ENCODE data around the gene TAF11L3.
"Not testable (repeated sequence)": the region's sequence is repeated elsewhere in the genome, so short reads cannot be mapped to it uniquely, and the experiment has no call there.

- TF ChIP-seq CTCF (IDR thresholded peaks at IDR 0.05; ENCODE audit: low read depth, low read length, missing input control); NR2F2 (IDR thresholded peaks at IDR 0.05); RAD21 (IDR thresholded peaks at IDR 0.05): not testable (repeated sequence)
Observed at GRCh38 chr5:17519508-17519907, 1.3 kb downstream of the TAF11L3 start.
